K562 (cell line): ENCODE data around the gene AP3B1. TPM values are rescaled to one million over a fixed set of nuclear protein-coding genes. Genes with fewer than 3 reads are reported as not detected.

Experiments
- FOSL1 ChIP-seq: fragments of 200-800 bp; sonication (Bioruptor generic); conservative IDR thresholded peaks from 2 replicates; pipeline ENCODE4 v1.6.1; 2016; ENCODE audit warnings: missing genetic modification characterization, missing compliant biosample characterization
- GATA2 ChIP-seq: sonication (generic); formaldehyde crosslinking; IDR thresholded peaks from 2 replicates; pipeline ENCODE4 v1.4.0; 2020; ENCODE audit warnings: mild to moderate bottlenecking, missing genetic modification reagents
- JUND ChIP-seq, 2 experiments: IDR thresholded peaks; 2 replicates in 1 of 2; 3 replicates in 1 of 2; pipeline ENCODE4 v1.6.1; 2011; ENCODE audit warnings: borderline replicate concordance in 2 of 2, low read depth in 2 of 2, low read length in 2 of 2, improper control_type of control experiment in 1 of 2, missing biosample characterization in 1 of 2, missing genetic modification characterization in 1 of 2, missing genetic modification reagents in 1 of 2
- SRSF3 ChIP-seq: fragments of 200-400 bp; formaldehyde crosslinking; IDR thresholded peaks from 2 replicates; pipeline ENCODE4 v1.6.1; 2016; ENCODE audit warnings: mild to moderate bottlenecking, low read length, moderate library complexity; ENCODE audit not compliant: insufficient read depth
- YBX1 ChIP-seq: fragments of 450-650 bp; IDR thresholded peaks from 2 replicates; pipeline ENCODE4 v1.7.1; 2016; ENCODE audit warnings: mild to moderate bottlenecking
- ZFP1 ChIP-seq: fragments of 450-650 bp; formaldehyde crosslinking; IDR thresholded peaks from 2 replicates; pipeline ENCODE4 v1.4.0; 2020; ENCODE audit warnings: mild to moderate bottlenecking, mixed read lengths
- ZNF175 ChIP-seq: fragments of 200-800 bp; sonication (Bioruptor generic); IDR thresholded peaks from 2 replicates; pipeline ENCODE4 v1.6.1; 2016; ENCODE audit warnings: low read depth, mild to moderate bottlenecking, missing genetic modification characterization, missing compliant biosample characterization
- ZNF699 ChIP-seq: fragments of 250-450 bp; sonication (Bioruptor Pico); IDR thresholded peaks from 2 replicates; pipeline ENCODE4 v1.8.0; 2021; ENCODE audit warnings: mild to moderate bottlenecking, moderate library complexity; ENCODE audit not compliant: insufficient replicate concordance
- polyA plus RNA-seq, 8 experiments: library from polyadenylated mRNA; depleted of rRNA in 4 of 8; stranded (reverse) in 5 of 8; unstranded in 3 of 8; fragments of >200 nt; fragmentation: Nextera tagmentation in 2 of 8; fragmentation: Illumina TruSeq in 1 of 8; extraction: Ambion mirVana in 2 of 8; extraction: Trizol in 1 of 8; gene quantifications; 2 replicates each; pipeline versions ENCODE4 v1.2.1 to v1.2.3, GENCODE V29; 2011 to 2014; ENCODE audit warnings: inconsistent platforms in 1 of 8, missing spikeins in 1 of 8
- total RNA-seq, 7 experiments: library from RNA; depleted of rRNA in 6 of 7; stranded (reverse); fragments of >200 nt in 6 of 7; fragmentation: Illumina TruSeq in 2 of 7; extraction: Trizol in 2 of 7; gene quantifications; 2 replicates each; pipeline versions ENCODE4 v1.2.1 to v1.2.3, GENCODE V29; 2011 to 2021; ENCODE audit warnings: low replicate concordance in 1 of 7
- TF ChIP-seq, protein P1 (sequence below): sonication (generic); formaldehyde crosslinking; IDR thresholded peaks from 2 replicates; pipeline ENCODE4 v1.8.1; 2023; ENCODE audit warnings: missing genetic modification reagents, mild to moderate bottlenecking, borderline replicate concordance
- TF ChIP-seq, protein P2 (sequence below): IDR thresholded peaks from 2 replicates; pipeline ENCODE4 v1.6.1; 2016; ENCODE audit warnings: missing genetic modification characterization, missing compliant biosample characterization
- TF ChIP-seq, protein P3 (sequence below): fragments of 250-450 bp; sonication (Bioruptor Pico); IDR thresholded peaks from 2 replicates; pipeline ENCODE4 v1.5.0; 2020; ENCODE audit warnings: mild to moderate bottlenecking, borderline replicate concordance
- TF ChIP-seq, protein P4 (sequence below): fragments of 250-450 bp; sonication (Bioruptor Pico); IDR thresholded peaks from 2 replicates; pipeline ENCODE4 v1.4.0; 2020; ENCODE audit warnings: mild to moderate bottlenecking, moderate library complexity

Gene AP3B1
- total and polyA plus RNA-seq, 9 of the 15 experiments (the other 6 are each of a cell fraction or from before 2014, with no cell fraction given), result 21.1 to 61.8 (median 42.2) TPM

DNA sequence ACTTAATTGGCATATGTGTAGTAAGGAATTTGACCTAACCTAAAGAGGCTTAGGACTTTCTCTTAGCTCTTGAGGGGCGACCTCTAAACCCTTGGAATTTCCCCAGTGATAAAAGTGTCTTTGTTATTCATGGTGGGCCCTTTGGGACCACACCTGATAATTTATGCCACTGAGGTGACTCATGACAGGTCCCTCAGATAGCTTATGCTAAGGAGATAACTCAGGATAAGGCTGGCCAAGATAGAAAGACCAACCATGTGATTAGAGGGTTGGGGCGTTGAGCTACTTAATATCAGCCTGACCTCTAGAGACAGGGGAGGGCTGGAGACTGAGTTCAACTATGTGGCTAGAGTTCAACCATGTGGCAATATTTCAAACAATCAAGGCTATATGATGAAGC lies 218.1 kb downstream of the AP3B1 start (continued):
- TF ChIP-seq, protein P1, sequence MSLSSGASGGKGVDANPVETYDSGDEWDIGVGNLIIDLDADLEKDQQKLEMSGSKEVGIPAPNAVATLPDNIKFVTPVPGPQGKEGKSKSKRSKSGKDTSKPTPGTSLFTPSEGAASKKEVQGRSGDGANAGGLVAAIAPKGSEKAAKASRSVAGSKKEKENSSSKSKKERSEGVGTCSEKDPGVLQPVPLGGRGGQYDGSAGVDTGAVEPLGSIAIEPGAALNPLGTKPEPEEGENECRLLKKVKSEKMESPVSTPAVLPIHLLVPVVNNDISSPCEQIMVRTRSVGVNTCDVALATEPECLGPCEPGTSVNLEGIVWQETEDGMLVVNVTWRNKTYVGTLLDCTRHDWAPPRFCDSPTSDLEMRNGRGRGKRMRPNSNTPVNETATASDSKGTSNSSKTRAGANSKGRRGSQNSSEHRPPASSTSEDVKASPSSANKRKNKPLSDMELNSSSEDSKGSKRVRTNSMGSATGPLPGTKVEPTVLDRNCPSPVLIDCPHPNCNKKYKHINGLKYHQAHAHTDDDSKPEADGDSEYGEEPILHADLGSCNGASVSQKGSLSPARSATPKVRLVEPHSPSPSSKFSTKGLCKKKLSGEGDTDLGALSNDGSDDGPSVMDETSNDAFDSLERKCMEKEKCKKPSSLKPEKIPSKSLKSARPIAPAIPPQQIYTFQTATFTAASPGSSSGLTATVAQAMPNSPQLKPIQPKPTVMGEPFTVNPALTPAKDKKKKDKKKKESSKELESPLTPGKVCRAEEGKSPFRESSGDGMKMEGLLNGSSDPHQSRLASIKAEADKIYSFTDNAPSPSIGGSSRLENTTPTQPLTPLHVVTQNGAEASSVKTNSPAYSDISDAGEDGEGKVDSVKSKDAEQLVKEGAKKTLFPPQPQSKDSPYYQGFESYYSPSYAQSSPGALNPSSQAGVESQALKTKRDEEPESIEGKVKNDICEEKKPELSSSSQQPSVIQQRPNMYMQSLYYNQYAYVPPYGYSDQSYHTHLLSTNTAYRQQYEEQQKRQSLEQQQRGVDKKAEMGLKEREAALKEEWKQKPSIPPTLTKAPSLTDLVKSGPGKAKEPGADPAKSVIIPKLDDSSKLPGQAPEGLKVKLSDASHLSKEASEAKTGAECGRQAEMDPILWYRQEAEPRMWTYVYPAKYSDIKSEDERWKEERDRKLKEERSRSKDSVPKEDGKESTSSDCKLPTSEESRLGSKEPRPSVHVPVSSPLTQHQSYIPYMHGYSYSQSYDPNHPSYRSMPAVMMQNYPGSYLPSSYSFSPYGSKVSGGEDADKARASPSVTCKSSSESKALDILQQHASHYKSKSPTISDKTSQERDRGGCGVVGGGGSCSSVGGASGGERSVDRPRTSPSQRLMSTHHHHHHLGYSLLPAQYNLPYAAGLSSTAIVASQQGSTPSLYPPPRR, result no peak
- TF ChIP-seq FOSL1 (tag) (peak; percentile 57), SRSF3 (no peak), GATA2 (CRISPR knock-in tag) (no peak), ZNF699 (CRISPR knock-in tag) (no peak), JUND (IDR thresholded peaks at IDR 0.05; ENCODE audit: borderline replicate concordance, low read depth, low read length) (peak; percentile 32; the same call in 1 of the 2 replicates), JUND (tag; IDR thresholded peaks at IDR 0.05; ENCODE audit: borderline replicate concordance, low read depth, low read length) (no peak), ZNF175 (CRISPR knock-in tag) (no peak), ZFP1 (CRISPR knock-in tag) (no peak), YBX1 (no peak)
- TF ChIP-seq, protein P2, sequence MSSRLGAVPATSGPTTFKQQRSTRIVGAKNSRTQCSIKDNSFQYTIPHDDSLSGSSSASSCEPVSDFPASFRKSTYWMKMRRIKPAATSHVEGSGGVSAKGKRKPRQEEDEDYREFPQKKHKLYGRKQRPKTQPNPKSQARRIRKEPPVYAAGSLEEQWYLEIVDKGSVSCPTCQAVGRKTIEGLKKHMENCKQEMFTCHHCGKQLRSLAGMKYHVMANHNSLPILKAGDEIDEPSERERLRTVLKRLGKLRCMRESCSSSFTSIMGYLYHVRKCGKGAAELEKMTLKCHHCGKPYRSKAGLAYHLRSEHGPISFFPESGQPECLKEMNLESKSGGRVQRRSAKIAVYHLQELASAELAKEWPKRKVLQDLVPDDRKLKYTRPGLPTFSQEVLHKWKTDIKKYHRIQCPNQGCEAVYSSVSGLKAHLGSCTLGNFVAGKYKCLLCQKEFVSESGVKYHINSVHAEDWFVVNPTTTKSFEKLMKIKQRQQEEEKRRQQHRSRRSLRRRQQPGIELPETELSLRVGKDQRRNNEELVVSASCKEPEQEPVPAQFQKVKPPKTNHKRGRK (tag), result no peak
- TF ChIP-seq, protein P3, sequence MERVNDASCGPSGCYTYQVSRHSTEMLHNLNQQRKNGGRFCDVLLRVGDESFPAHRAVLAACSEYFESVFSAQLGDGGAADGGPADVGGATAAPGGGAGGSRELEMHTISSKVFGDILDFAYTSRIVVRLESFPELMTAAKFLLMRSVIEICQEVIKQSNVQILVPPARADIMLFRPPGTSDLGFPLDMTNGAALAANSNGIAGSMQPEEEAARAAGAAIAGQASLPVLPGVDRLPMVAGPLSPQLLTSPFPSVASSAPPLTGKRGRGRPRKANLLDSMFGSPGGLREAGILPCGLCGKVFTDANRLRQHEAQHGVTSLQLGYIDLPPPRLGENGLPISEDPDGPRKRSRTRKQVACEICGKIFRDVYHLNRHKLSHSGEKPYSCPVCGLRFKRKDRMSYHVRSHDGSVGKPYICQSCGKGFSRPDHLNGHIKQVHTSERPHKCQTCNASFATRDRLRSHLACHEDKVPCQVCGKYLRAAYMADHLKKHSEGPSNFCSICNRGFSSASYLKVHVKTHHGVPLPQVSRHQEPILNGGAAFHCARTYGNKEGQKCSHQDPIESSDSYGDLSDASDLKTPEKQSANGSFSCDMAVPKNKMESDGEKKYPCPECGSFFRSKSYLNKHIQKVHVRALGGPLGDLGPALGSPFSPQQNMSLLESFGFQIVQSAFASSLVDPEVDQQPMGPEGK (CRISPR knock-in tag), result no peak
- TF ChIP-seq, protein P4, sequence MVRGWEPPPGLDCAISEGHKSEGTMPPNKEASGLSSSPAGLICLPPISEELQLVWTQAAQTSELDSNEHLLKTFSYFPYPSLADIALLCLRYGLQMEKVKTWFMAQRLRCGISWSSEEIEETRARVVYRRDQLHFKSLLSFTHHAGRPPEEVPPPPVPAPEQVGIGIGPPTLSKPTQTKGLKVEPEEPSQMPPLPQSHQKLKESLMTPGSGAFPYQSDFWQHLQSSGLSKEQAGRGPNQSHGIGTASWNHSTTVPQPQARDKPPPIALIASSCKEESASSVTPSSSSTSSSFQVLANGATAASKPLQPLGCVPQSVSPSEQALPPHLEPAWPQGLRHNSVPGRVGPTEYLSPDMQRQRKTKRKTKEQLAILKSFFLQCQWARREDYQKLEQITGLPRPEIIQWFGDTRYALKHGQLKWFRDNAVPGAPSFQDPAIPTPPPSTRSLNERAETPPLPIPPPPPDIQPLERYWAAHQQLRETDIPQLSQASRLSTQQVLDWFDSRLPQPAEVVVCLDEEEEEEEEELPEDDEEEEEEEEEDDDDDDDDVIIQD (CRISPR knock-in tag), result no peak
